Measurements from ENCODE around the gene PSMD2.
"Not testable (repeated sequence)": the region's sequence is repeated elsewhere in the genome, so short reads cannot be mapped to it uniquely, and the experiment has no call there.

Gene PSMD2

GRCh38 chr3:184262764-184263179 lies 36.3 kb upstream of the PSMD2 start:
- no peak for TF ChIP-seq CTCF (IDR thresholded peaks at IDR 0.05; ENCODE audit: low read depth, low read length, missing control alignments)
- H3K4me3 ChIP-seq (replicated peaks; ENCODE audit: low read depth, low read length), result no peak overlapping the region
- DNase-seq (ENCODE audit: extremely low read depth, low read depth), result no peak

GRCh38 chr3:184267249-184267648 lies 31.8 kb upstream of the PSMD2 start:
- not testable (repeated sequence) for H3K4me3 ChIP-seq (replicated peaks; ENCODE audit: low read depth, low read length); DNase-seq (ENCODE audit: extremely low read depth, low read depth)

- TF ChIP-seq CTCF (IDR thresholded peaks at IDR 0.05; ENCODE audit: low read depth, low read length, missing control alignments), result no peak
- no peak for DNase-seq (ENCODE audit: extremely low read depth, low read depth)
- no peak overlapping the region for H3K4me3 ChIP-seq (replicated peaks; ENCODE audit: low read depth, low read length)
Measured at GRCh38 chr3:184272269-184272668, 26.8 kb upstream of the PSMD2 start.

GRCh38 chr3:184275381-184275701 lies 23.7 kb upstream of the PSMD2 start:
- H3K4me3 ChIP-seq (replicated peaks; ENCODE audit: low read depth, low read length), result no peak overlapping the region
- DNase-seq (ENCODE audit: extremely low read depth, low read depth), result no peak
- TF ChIP-seq CTCF (IDR thresholded peaks at IDR 0.05; ENCODE audit: low read depth, low read length, missing control alignments), result no peak

DNA sequence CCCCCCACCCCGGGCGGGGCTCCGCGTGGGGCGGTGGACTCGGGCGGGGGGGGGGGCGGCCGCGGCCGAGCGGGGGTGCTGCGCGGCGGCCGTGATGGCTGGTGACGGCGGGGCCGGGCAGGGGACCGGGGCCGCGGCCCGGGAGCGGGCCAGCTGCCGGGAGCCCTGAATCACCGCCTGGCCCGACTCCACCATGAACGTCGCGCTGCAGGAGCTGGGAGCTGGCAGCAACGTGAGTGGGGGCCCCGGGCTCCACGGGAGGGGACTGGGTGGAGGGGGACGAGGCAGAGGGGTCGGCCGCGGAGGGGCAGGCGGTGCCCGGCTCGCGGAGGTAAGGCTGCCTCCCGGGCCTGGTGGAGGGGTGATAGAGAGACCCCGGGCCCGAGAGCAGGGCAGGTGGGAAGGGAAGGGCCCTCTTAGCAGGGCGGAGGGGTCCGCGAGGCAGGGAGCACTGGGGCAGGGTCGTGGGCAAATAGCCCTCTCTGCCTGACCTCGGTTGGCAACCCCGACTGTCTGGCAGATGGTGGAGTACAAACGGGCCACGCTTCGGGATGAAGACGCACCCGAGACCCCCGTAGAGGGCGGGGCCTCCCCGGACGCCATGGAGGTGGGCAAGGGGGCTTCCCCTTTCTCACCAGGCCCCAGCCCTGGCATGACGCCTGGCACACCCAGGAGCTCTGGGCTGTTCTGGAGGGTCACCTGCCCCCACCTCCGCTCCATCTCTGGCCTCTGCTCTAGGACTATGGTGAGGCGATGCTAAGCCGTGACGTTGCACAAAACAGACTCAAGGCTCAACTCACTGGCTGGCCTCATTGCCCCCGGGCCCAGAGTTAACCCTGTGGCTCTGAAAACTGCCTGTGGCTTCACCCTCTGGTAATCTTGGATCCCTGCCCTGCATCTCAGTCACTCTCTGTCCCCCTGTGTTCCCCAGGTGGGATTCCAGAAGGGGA lies 22.8 kb upstream of the PSMD2 start, which contains the start of gene ECE2:
Gene ECE2 (plus strand): TSS at position 62 of the 950 bp plus-strand sequence. CDS start 132 bp downstream, at position 194.
- no peak within 1 kb of the TSS for H3K4me3 ChIP-seq (replicated peaks; ENCODE audit: low read depth, low read length)
- no peak for DNase-seq (ENCODE audit: extremely low read depth, low read depth)
- no peak for TF ChIP-seq CTCF (IDR thresholded peaks at IDR 0.05; ENCODE audit: low read depth, low read length, missing control alignments)

DNA sequence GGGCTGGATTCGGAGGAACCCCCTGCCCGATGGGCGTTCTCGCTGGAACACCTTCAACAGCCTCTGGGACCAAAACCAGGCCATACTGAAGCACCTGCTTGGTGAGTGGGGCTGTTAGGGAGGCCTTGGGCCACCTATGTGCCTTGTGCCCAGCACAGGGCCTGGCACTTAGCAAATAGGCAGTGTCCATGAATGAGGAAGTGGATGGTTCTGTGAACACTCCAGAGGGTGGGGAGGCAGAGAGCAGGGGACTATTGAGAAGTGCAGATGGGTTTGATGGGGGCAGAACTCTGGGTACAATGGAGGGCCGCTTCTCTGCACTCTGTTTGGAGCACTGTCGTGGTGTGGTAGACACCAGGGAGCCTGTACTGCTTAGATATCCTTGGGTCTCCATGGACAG lies 21.7 kb upstream of the PSMD2 start:
- no peak for DNase-seq (ENCODE audit: extremely low read depth, low read depth)
- no peak for TF ChIP-seq CTCF (IDR thresholded peaks at IDR 0.05; ENCODE audit: low read depth, low read length, missing control alignments)
- H3K4me3 ChIP-seq (replicated peaks; ENCODE audit: low read depth, low read length), result no peak overlapping the region

GRCh38 chr3:184282941-184283340 lies 16.1 kb upstream of the PSMD2 start:
- no peak overlapping the region for H3K4me3 ChIP-seq (replicated peaks; ENCODE audit: low read depth, low read length)
- no peak for TF ChIP-seq CTCF (IDR thresholded peaks at IDR 0.05; ENCODE audit: low read depth, low read length, missing control alignments)
- DNase-seq (ENCODE audit: extremely low read depth, low read depth), result no peak
